Neural cell (in vitro differentiated cells): ENCODE data around the gene BCAS1. TPM values are rescaled to one million over a fixed set of nuclear protein-coding genes. Genes with fewer than 3 reads are reported as not detected.

Source experiments
- H2AFZ ChIP-seq: fragments of 200-600, 300-800 bp; sonication (generic), shearing (Covaris generic); 2 replicates; pipeline ENCODE4 v1.6.0; 2014; ENCODE audit warnings: low read depth, mild to moderate bottlenecking, antibody characterized with exemption, low read length, moderate library complexity
- H3F3A ChIP-seq: fragments of 200-600 bp; shearing (Covaris generic); 2 replicates; pipeline ENCODE4 v1.6.1; 2016; ENCODE audit warnings: mild to moderate bottlenecking, moderate library complexity, mixed read lengths, antibody characterized with exemption, low read length; ENCODE audit not compliant: insufficient read depth, poor library complexity, severe bottlenecking
- H3K27ac ChIP-seq: fragments of 200-600, 300-800 bp; sonication (generic), shearing (Covaris generic); 2 replicates; pipeline ENCODE4 v1.5.1; 2014; ENCODE audit warnings: mild to moderate bottlenecking, low read length, moderate library complexity
- H3K27me3 ChIP-seq: fragments of 300-800, 200-600 bp; sonication (generic), shearing (Covaris generic); 2 replicates; pipeline ENCODE4 v1.6.0; 2014; ENCODE audit warnings: mild to moderate bottlenecking, low read depth, low read length, moderate library complexity; ENCODE audit not compliant: insufficient read depth
- H3K36me3 ChIP-seq: fragments of 300-800, 200-600 bp; sonication (generic), shearing (Covaris generic); 2 replicates; pipeline ENCODE4 v1.5.1; 2014; ENCODE audit warnings: mild to moderate bottlenecking, antibody characterized with exemption, low read length, moderate library complexity; ENCODE audit not compliant: insufficient read depth
- H3K4me2 ChIP-seq: fragments of 300-800, 200-600 bp; sonication (generic), shearing (Covaris generic); 2 replicates; pipeline ENCODE4 v1.6.0; 2014; ENCODE audit warnings: mild to moderate bottlenecking, low read length
- H3K4me3 ChIP-seq: fragments of 300-800, 200-600 bp; sonication (generic), shearing (Covaris generic); 2 replicates; pipeline ENCODE4 v1.5.1; 2014; ENCODE audit warnings: mild to moderate bottlenecking, low read length, moderate library complexity
- H3K79me2 ChIP-seq: fragments of 200-600 bp; shearing (Covaris generic); replicated peaks from 2 replicates; pipeline ENCODE4 v1.6.0; 2014; ENCODE audit warnings: mild to moderate bottlenecking, low read length, moderate library complexity; ENCODE audit not compliant: insufficient read depth
- H3K9ac ChIP-seq: fragments of 300-800, 200-600 bp; sonication (generic), shearing (Covaris generic); 2 replicates; pipeline ENCODE4 v1.6.1; 2016; ENCODE audit warnings: mild to moderate bottlenecking, low read length, mixed read lengths
- H3K9me2 ChIP-seq: fragments of 200-600 bp; shearing (Covaris generic); 2 replicates; pipeline ENCODE4 v1.6.1; 2016; ENCODE audit warnings: mild to moderate bottlenecking, low read length, mixed read lengths; ENCODE audit not compliant: insufficient read depth
- H3K9me3 ChIP-seq: fragments of 200-600, 300-800 bp; sonication (generic), shearing (Covaris generic); 2 replicates; pipeline ENCODE4 v1.6.1; 2016; ENCODE audit warnings: mild to moderate bottlenecking, mixed run types, low read length, moderate library complexity, mixed read lengths
- H4K20me1 ChIP-seq: fragments of 200-600 bp; shearing (Covaris generic); 2 replicates; pipeline ENCODE4 v1.6.1; 2016; ENCODE audit warnings: mild to moderate bottlenecking, mixed run types; ENCODE audit not compliant: insufficient read depth
- CTCF ChIP-seq: fragments of 450-650 bp; IDR thresholded peaks from 2 replicates; pipeline ENCODE4 v1.5.1; 2014; ENCODE audit warnings: antibody characterized with exemption, mild to moderate bottlenecking, moderate library complexity; ENCODE audit not compliant: poor library complexity, severe bottlenecking
- EP300 ChIP-seq: fragments of 450-650 bp; conservative IDR thresholded peaks from 2 replicates; pipeline ENCODE4 v1.6.1; 2014; ENCODE audit warnings: antibody characterized with exemption, mild to moderate bottlenecking, moderate library complexity; ENCODE audit not compliant: poor library complexity, severe bottlenecking
- EZH2 ChIP-seq: fragments of 200-600, 300-800 bp; shearing (Covaris generic), sonication (generic); IDR thresholded peaks from 2 replicates; pipeline ENCODE4 v1.6.1; 2014; ENCODE audit warnings: antibody characterized with exemption, low read length, borderline replicate concordance, mild to moderate bottlenecking; ENCODE audit not compliant: insufficient read depth, poor library complexity, severe bottlenecking
- MXI1 ChIP-seq: fragments of 450-650 bp; conservative IDR thresholded peaks from 2 replicates; pipeline ENCODE4 v1.6.1; 2014; ENCODE audit warnings: antibody characterized with exemption, mild to moderate bottlenecking; ENCODE audit not compliant: poor library complexity, severe bottlenecking
- POLR2AphosphoS5 ChIP-seq: IDR thresholded peaks from 2 replicates; pipeline ENCODE4 v1.6.1; 2012
- RAD21 ChIP-seq: fragments of 450-650 bp; conservative IDR thresholded peaks from 2 replicates; pipeline ENCODE4 v1.6.1; 2014; ENCODE audit warnings: antibody characterized with exemption, mild to moderate bottlenecking, moderate library complexity
- REST ChIP-seq: IDR thresholded peaks from 2 replicates; pipeline ENCODE4 v1.6.1; 2012; ENCODE audit warnings: borderline replicate concordance
- SMC3 ChIP-seq: fragments of 450-650 bp; conservative IDR thresholded peaks from 2 replicates; pipeline ENCODE4 v1.6.1; 2014; ENCODE audit warnings: antibody characterized with exemption, mild to moderate bottlenecking, moderate library complexity; ENCODE audit not compliant: poor library complexity
- TAF1 ChIP-seq: IDR thresholded peaks from 2 replicates; pipeline ENCODE4 v1.6.1; 2012; ENCODE audit warnings: low read depth
- polyA plus RNA-seq: library from polyadenylated mRNA; depleted of rRNA; stranded (reverse); fragments of >200 nt; gene quantifications from 2 replicates; pipeline ENCODE4 v1.2.3, GENCODE V29; 2014

BCAS1 gene
- polyA plus RNA-seq, 1 donor from 2014 or later: not detected

GRCh38 chr20:54095824-54096223 is 25.4 kb upstream of the BCAS1 start:
- Histone ChIP-seq H4K20me1 (no peaks in the 10 kb centered on the region), H3K36me3 (no peaks in the 10 kb centered on the region), H3K4me2 (no peak overlapping the region), H3K9me2 (no peaks in the 10 kb centered on the region), H3K27me3 (no peaks in the 10 kb centered on the region), H2AFZ (no peak overlapping the region), H3K27ac (no peak overlapping the region), H3K4me3 (no peak overlapping the region), H3K9me3 (no peaks in the 10 kb centered on the region), H3K9ac (no peak overlapping the region), H3K79me2 (no peaks in the 10 kb centered on the region), H3F3A (no peaks in the 10 kb centered on the region)
- TF ChIP-seq EZH2 (no peak), EP300 (no peak), TAF1 (no peak), POLR2AphosphoS5 (no peak)

GRCh38 chr20:54094268-54094580 is 23.8 kb upstream of the BCAS1 start:
- TF ChIP-seq REST: no peak
- no peak for TF ChIP-seq SMC3
- TF ChIP-seq TAF1: no peak
- TF ChIP-seq POLR2AphosphoS5: no peak
- no peak for TF ChIP-seq CTCF
- TF ChIP-seq RAD21: no peak
- no peak for TF ChIP-seq EP300
- no peak for TF ChIP-seq MXI1
- TF ChIP-seq EZH2: no peak
- Histone ChIP-seq H3K27ac (no peak overlapping the region), H3K4me3 (no peak overlapping the region), H3K9ac (no peak overlapping the region), H3K4me2 (no peak overlapping the region), H3K36me3 (no peaks in the 10 kb centered on the region), H2AFZ (no peak overlapping the region), H3K9me3 (no peaks in the 10 kb centered on the region), H3K9me2 (no peaks in the 10 kb centered on the region), H3F3A (no peaks in the 10 kb centered on the region), H3K79me2 (no peaks in the 10 kb centered on the region), H4K20me1 (no peaks in the 10 kb centered on the region), H3K27me3 (no peaks in the 10 kb centered on the region)
